ENCODE results near the gene KDM3A. TPM values are rescaled to one million over a fixed set of nuclear protein-coding genes. Genes with fewer than 3 reads are reported as not detected.

Gene KDM3A
- total RNA-seq, 2 donors from 2014 or later, result 22.3 to 33.1 TPM

GRCh38 chr2:86445436-86445835 is 4.3 kb downstream of the KDM3A start:
- H3K36me3 ChIP-seq, result peaks cover 20% of the 10 kb centered on the region
- H3K4me3 ChIP-seq, result no peak overlapping the region
- peaks cover under 1 to 1% of the 10 kb centered on the region in 2 donors for H3K9me3 ChIP-seq
- DNase-seq (ENCODE audit: low spot score), result no peak
- peaks cover 0 to 65% of the 10 kb centered on the region in 2 donors for H3K4me1 ChIP-seq
- H3K27me3 ChIP-seq, result no peaks in the 10 kb centered on the region
- no peak overlapping the region for H3K27ac ChIP-seq
- TF ChIP-seq CTCF (IDR thresholded peaks at IDR 0.05), result no peak

GRCh38 chr2:86446060-86446459 is 4.9 kb downstream of the KDM3A start:
- Histone ChIP-seq H3K36me3 (peaks cover 26% of the 10 kb centered on the region), H3K27me3 (no peaks in the 10 kb centered on the region), H3K27ac (no peak overlapping the region), H3K4me1 (peaks cover 0 to 65% of the 10 kb centered on the region in 2 donors), H3K9me3 (no peaks in the 10 kb centered on the region), H3K4me3 (no peak overlapping the region)
- TF ChIP-seq CTCF (IDR thresholded peaks at IDR 0.05), result no peak
- DNase-seq (ENCODE audit: low spot score), result no peak

- H3K27me3 ChIP-seq, result no peaks in the 10 kb centered on the region
- TF ChIP-seq CTCF (IDR thresholded peaks at IDR 0.05), result no peak
- H3K4me1 ChIP-seq, result peaks cover 0 to 36% of the 10 kb centered on the region in 2 donors
- H3K27ac ChIP-seq, result peak overlapping the region in 1 of 2 donors; percentile 50
- no peak overlapping the region for H3K4me3 ChIP-seq
- H3K9me3 ChIP-seq, result no peaks in the 10 kb centered on the region
- H3K36me3 ChIP-seq, result peaks cover 74% of the 10 kb centered on the region
- DNase-seq (ENCODE audit: low spot score), result peak; percentile 74
These were observed 12.7 kb downstream of the KDM3A start for GRCh38 chr2:86453836-86454235.

GRCh38 chr2:86454238-86454637 is 13.1 kb downstream of the KDM3A start:
- peaks cover 0 to 32% of the 10 kb centered on the region in 2 donors for H3K4me1 ChIP-seq

GRCh38 chr2:86455181-86455580 is 14.0 kb downstream of the KDM3A start:
- no peak for DNase-seq (ENCODE audit: low spot score)
- peaks cover 0 to 27% of the 10 kb centered on the region in 2 donors for H3K4me1 ChIP-seq
- TF ChIP-seq CTCF (IDR thresholded peaks at IDR 0.05), result no peak
- H3K27me3 ChIP-seq, result no peaks in the 10 kb centered on the region
- no peak overlapping the region for H3K4me3 ChIP-seq
- no peak overlapping the region for H3K27ac ChIP-seq
- H3K9me3 ChIP-seq, result no peaks in the 10 kb centered on the region
- peaks cover 73% of the 10 kb centered on the region for H3K36me3 ChIP-seq

More at GRCh38 chr2:86454238-86454637, 13.1 kb downstream of the KDM3A start:
- Histone ChIP-seq H3K9me3 (no peaks in the 10 kb centered on the region), H3K36me3 (peaks cover 78% of the 10 kb centered on the region), H3K27ac (peak overlapping the region in 1 of 2 donors; percentile 50), H3K4me3 (no peak overlapping the region), H3K27me3 (no peaks in the 10 kb centered on the region)
- DNase-seq (ENCODE audit: low spot score), result no peak
- TF ChIP-seq CTCF (IDR thresholded peaks at IDR 0.05), result no peak

All from right atrium auricular region (tissue), 2 donors.